ENCODE measurements around the gene HPSE2.

The HPSE2 gene

DNA sequence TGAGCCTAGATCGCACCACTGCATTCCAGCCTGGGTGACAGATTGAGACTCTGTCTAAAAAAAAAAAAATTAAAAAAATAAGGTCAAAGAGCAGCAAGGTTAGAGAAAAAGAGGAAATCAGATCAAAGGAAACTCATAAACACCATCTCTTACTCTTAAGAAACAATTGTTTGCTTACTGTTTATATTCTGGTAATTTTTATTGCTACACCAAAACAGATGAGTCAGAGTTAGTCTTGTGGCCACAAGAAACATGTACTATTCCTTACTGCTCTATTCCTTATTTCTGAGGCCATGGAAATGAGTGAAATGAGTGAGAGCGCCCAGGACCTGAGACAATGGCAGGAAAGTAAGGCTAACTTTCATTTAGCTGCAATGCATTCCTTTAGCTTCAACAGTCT lies 387.3 kb downstream of the HPSE2 start:
- H3K79me2 ChIP-seq (ENCODE audit: insufficient read depth, low read length) = no peaks in the 10 kb centered on the region
- no peak overlapping the region for H3K27ac ChIP-seq (ENCODE audit: low read depth, low read length)
- no peaks in the 10 kb centered on the region for H3K27me3 ChIP-seq (ENCODE audit: low read length)
- no peak overlapping the region for H3K4me2 ChIP-seq (ENCODE audit: low read depth, low read length, poor library complexity, severe bottlenecking)
- no peak overlapping the region for H3K4me3 ChIP-seq (ENCODE audit: insufficient read depth, low read length, poor library complexity, severe bottlenecking)
- no peaks in the 10 kb centered on the region for H4K20me1 ChIP-seq (ENCODE audit: low read depth, low read length)
- H3K9me3 ChIP-seq (ENCODE audit: insufficient read depth, low read length) = no peaks in the 10 kb centered on the region
- no peak overlapping the region for H2AFZ ChIP-seq (ENCODE audit: low read depth, low read length, severe bottlenecking)
- no peaks in the 10 kb centered on the region for H3K9me2 ChIP-seq (replicated peaks; ENCODE audit: insufficient read depth, low read length)
- no peak overlapping the region for H3K9ac ChIP-seq (ENCODE audit: low read length)
- H3F3A ChIP-seq (ENCODE audit: insufficient read depth) = no peaks in the 10 kb centered on the region
- TF ChIP-seq, protein P1, sequence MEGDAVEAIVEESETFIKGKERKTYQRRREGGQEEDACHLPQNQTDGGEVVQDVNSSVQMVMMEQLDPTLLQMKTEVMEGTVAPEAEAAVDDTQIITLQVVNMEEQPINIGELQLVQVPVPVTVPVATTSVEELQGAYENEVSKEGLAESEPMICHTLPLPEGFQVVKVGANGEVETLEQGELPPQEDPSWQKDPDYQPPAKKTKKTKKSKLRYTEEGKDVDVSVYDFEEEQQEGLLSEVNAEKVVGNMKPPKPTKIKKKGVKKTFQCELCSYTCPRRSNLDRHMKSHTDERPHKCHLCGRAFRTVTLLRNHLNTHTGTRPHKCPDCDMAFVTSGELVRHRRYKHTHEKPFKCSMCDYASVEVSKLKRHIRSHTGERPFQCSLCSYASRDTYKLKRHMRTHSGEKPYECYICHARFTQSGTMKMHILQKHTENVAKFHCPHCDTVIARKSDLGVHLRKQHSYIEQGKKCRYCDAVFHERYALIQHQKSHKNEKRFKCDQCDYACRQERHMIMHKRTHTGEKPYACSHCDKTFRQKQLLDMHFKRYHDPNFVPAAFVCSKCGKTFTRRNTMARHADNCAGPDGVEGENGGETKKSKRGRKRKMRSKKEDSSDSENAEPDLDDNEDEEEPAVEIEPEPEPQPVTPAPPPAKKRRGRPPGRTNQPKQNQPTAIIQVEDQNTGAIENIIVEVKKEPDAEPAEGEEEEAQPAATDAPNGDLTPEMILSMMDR (IDR thresholded peaks at IDR 0.05; ENCODE audit: insufficient read depth, low read length, poor library complexity, severe bottlenecking) = no peak
- TF ChIP-seq EZH2phosphoT487 (conservative IDR thresholded peaks at IDR 0.05; ENCODE audit: low read length) = no peak
- no peaks in the 10 kb centered on the region for H3K36me3 ChIP-seq (ENCODE audit: low read length)

GRCh38 chr10:98846787-98847186 lies 388.9 kb downstream of the HPSE2 start:
- no peak overlapping the region for H3K9ac ChIP-seq (ENCODE audit: low read length)
- no peaks in the 10 kb centered on the region for H3K9me2 ChIP-seq (replicated peaks; ENCODE audit: insufficient read depth, low read length)
- no peak overlapping the region for H3K4me3 ChIP-seq (ENCODE audit: insufficient read depth, low read length, poor library complexity, severe bottlenecking)
- H3K36me3 ChIP-seq (ENCODE audit: low read length) = no peaks in the 10 kb centered on the region
- H4K20me1 ChIP-seq (ENCODE audit: low read depth, low read length) = no peaks in the 10 kb centered on the region
- no peaks in the 10 kb centered on the region for H3K27me3 ChIP-seq (ENCODE audit: low read length)
- no peaks in the 10 kb centered on the region for H3K79me2 ChIP-seq (ENCODE audit: insufficient read depth, low read length)
- no peaks in the 10 kb centered on the region for H3K9me3 ChIP-seq (ENCODE audit: insufficient read depth, low read length)
- no peak overlapping the region for H3K4me2 ChIP-seq (ENCODE audit: low read depth, low read length, poor library complexity, severe bottlenecking)
- no peak overlapping the region for H3K27ac ChIP-seq (ENCODE audit: low read depth, low read length)
- H2AFZ ChIP-seq (ENCODE audit: low read depth, low read length, severe bottlenecking) = no peak overlapping the region
- no peaks in the 10 kb centered on the region for H3F3A ChIP-seq (ENCODE audit: insufficient read depth)
- no peak for TF ChIP-seq EZH2phosphoT487 (conservative IDR thresholded peaks at IDR 0.05; ENCODE audit: low read length)
- TF ChIP-seq, protein P1 (IDR thresholded peaks at IDR 0.05; ENCODE audit: insufficient read depth, low read length, poor library complexity, severe bottlenecking) = no peak

DNA sequence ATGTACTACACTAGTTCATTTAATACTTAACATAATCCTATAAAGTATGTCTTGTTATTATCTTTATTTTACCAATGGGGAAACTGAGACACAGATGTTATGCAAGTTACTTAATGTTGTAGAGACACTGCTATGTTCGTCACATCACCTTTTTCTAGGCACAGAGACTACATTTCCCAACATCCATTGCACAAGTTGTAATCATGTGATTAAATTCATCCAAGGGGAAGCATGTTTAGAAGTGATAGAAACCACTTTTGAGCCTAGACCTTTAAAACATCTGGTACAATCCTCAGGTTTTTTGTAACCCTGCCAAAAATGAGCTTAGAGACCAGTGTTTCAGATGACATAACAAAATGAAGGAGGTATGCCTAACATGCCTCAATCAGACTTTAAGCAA lies 402.1 kb downstream of the HPSE2 start:
- Histone ChIP-seq H3K27ac (ENCODE audit: low read depth, low read length) (no peak overlapping the region), H3K36me3 (ENCODE audit: low read length) (no peaks in the 10 kb centered on the region), H4K20me1 (ENCODE audit: low read depth, low read length) (no peaks in the 10 kb centered on the region), H3K9ac (ENCODE audit: low read length) (no peak overlapping the region), H3K79me2 (ENCODE audit: insufficient read depth, low read length) (no peaks in the 10 kb centered on the region), H3K4me3 (ENCODE audit: insufficient read depth, low read length, poor library complexity, severe bottlenecking) (no peak overlapping the region), H2AFZ (ENCODE audit: low read depth, low read length, severe bottlenecking) (no peak overlapping the region), H3K9me3 (ENCODE audit: insufficient read depth, low read length) (no peaks in the 10 kb centered on the region), H3K9me2 (replicated peaks; ENCODE audit: insufficient read depth, low read length) (no peaks in the 10 kb centered on the region), H3F3A (ENCODE audit: insufficient read depth) (no peaks in the 10 kb centered on the region), H3K27me3 (ENCODE audit: low read length) (no peaks in the 10 kb centered on the region), H3K4me2 (ENCODE audit: low read depth, low read length, poor library complexity, severe bottlenecking) (no peak overlapping the region)
- TF ChIP-seq, protein P1 (IDR thresholded peaks at IDR 0.05; ENCODE audit: insufficient read depth, low read length, poor library complexity, severe bottlenecking) = no peak
- TF ChIP-seq EZH2phosphoT487 (conservative IDR thresholded peaks at IDR 0.05; ENCODE audit: low read length) = no peak
